HG02970 (cell line): ENCODE data around the gene GRIK2.

Experiments
- ATAC-seq: cut with Tn5 transposase; IDR thresholded peaks from one replicate; pipeline ENCODE4 v1.9.1; 2021; ENCODE audit warnings: mild to moderate bottlenecking, moderate library complexity, moderate number of reproducible peaks; ENCODE audit not compliant: unreplicated experiment, low FRiP score

The GRIK2 gene

GRCh38 chr6:101840100-101840499, 446.6 kb downstream of the GRIK2 start:
- no peak for ATAC-seq

- ATAC-seq, result peak; percentile 47
Measured at GRCh38 chr6:101845172-101845571, 451.7 kb downstream of the GRIK2 start.

- peak; percentile 70 for ATAC-seq
Measured at GRCh38 chr6:101845621-101846020, 452.1 kb downstream of the GRIK2 start.

GRCh38 chr6:101847690-101848089, 454.2 kb downstream of the GRIK2 start:
- no peak for ATAC-seq

GRCh38 chr6:101851911-101852310, 458.4 kb downstream of the GRIK2 start:
- no peak for ATAC-seq

GRCh38 chr6:101853231-101854085, 459.9 kb downstream of the GRIK2 start:
- no peak for ATAC-seq

GRCh38 chr6:101876431-101876830, 482.9 kb downstream of the GRIK2 start:
- ATAC-seq, result no peak

GRCh38 chr6:101878554-101879276, 485.2 kb downstream of the GRIK2 start:
- ATAC-seq, result no peak

GRCh38 chr6:101879782-101880181, 486.3 kb downstream of the GRIK2 start:
- no peak for ATAC-seq

GRCh38 chr6:101883505-101883904, 490.0 kb downstream of the GRIK2 start:
- no peak for ATAC-seq

GRCh38 chr6:101887532-101887931, 494.0 kb downstream of the GRIK2 start:
- no peak for ATAC-seq

- ATAC-seq, result no peak
Measured at GRCh38 chr6:101907356-101908217, 514.1 kb downstream of the GRIK2 start.

- ATAC-seq, result no peak
Measured at GRCh38 chr6:101909366-101909765, 515.9 kb downstream of the GRIK2 start.

GRCh38 chr6:101912311-101912710, 518.8 kb downstream of the GRIK2 start:
- no peak for ATAC-seq

- no peak for ATAC-seq
Measured at GRCh38 chr6:101918471-101918870, 525.0 kb downstream of the GRIK2 start.

GRCh38 chr6:101921829-101922450, 528.4 kb downstream of the GRIK2 start:
- ATAC-seq, result no peak

GRCh38 chr6:101926149-101926925, 532.8 kb downstream of the GRIK2 start:
- ATAC-seq, result no peak

GRCh38 chr6:101931766-101932165, 538.3 kb downstream of the GRIK2 start:
- ATAC-seq, result no peak

- ATAC-seq, result no peak
Measured at GRCh38 chr6:101932704-101933103, 539.2 kb downstream of the GRIK2 start.

- ATAC-seq, result no peak
Measured at GRCh38 chr6:101935732-101936131, 542.2 kb downstream of the GRIK2 start.
